Progenitor cell of endocrine pancreas (in vitro differentiated cells): ENCODE results near the gene CLDN8. TPM values are rescaled to one million over a fixed set of nuclear protein-coding genes. Genes with fewer than 3 reads are reported as not detected.

Source experiments
- DNase-seq: peaks from one replicate; pipeline ENCODE4 v3.0.0; 2021; ENCODE audit warnings: low spot score; ENCODE audit not compliant: unreplicated experiment
- H3K27ac Mint-ChIP-seq: 2 replicates; pipeline ENCODE4 v1.8.0; 2021; ENCODE audit warnings: mild to moderate bottlenecking, moderate library complexity, mixed read lengths
- H3K27me3 Mint-ChIP-seq: 2 replicates; pipeline ENCODE4 v1.8.0; 2021; ENCODE audit warnings: mixed read lengths
- H3K36me3 Mint-ChIP-seq: 2 replicates; pipeline ENCODE4 v1.8.0; 2022; ENCODE audit warnings: mixed read lengths; ENCODE audit not compliant: insufficient read depth
- H3K4me1 Mint-ChIP-seq: 2 replicates; pipeline ENCODE4 v1.8.0; 2021; ENCODE audit warnings: low read depth, mixed read lengths
- H3K4me3 Mint-ChIP-seq: 2 replicates; pipeline ENCODE4 v1.8.0; 2021; ENCODE audit warnings: low read depth, mild to moderate bottlenecking, moderate library complexity, mixed read lengths
- H3K9me3 Mint-ChIP-seq: 2 replicates; pipeline ENCODE4 v1.8.0; 2021; ENCODE audit warnings: low read depth, mixed read lengths
- CTCF ChIP-seq: fragments of 200-600 bp; sonication (generic); IDR thresholded peaks from one replicate; pipeline ENCODE4 v1.5.0; 2021; ENCODE audit warnings: antibody characterized with exemption, mild to moderate bottlenecking; ENCODE audit not compliant: unreplicated experiment
- total RNA-seq: library from RNA; stranded (reverse); gene quantifications from 2 replicates; pipeline ENCODE4 v1.2.1, GENCODE V29; 2021

Gene CLDN8
- total RNA-seq, 1 donor from 2014 or later, result not detected

GRCh38 chr21:30234643-30235042, 18.7 kb upstream of the CLDN8 start:
- Mint-ChIP-seq H3K36me3 (no peaks in the 10 kb centered on the region), H3K4me3 (no peak overlapping the region), H3K27me3 (no peaks in the 10 kb centered on the region), H3K4me1 (peaks cover 8% of the 10 kb centered on the region), H3K9me3 (peaks cover 6% of the 10 kb centered on the region), H3K27ac (no peak overlapping the region)
- TF ChIP-seq CTCF, result no peak
- no peak for DNase-seq

- TF ChIP-seq CTCF, result no peak
- no peaks in the 10 kb centered on the region for H3K27me3 Mint-ChIP-seq
- no peak for DNase-seq
- H3K36me3 Mint-ChIP-seq, result no peaks in the 10 kb centered on the region
- no peak overlapping the region for H3K4me3 Mint-ChIP-seq
- peaks cover 4% of the 10 kb centered on the region for H3K4me1 Mint-ChIP-seq
- no peak overlapping the region for H3K27ac Mint-ChIP-seq
- H3K9me3 Mint-ChIP-seq, result peaks cover 6% of the 10 kb centered on the region
Observed at GRCh38 chr21:30234050-30234449, 18.2 kb upstream of the CLDN8 start.

- no peak for TF ChIP-seq CTCF
- no peak overlapping the region for H3K4me3 Mint-ChIP-seq
Observed at GRCh38 chr21:30233228-30234020, 17.5 kb upstream of the CLDN8 start.

GRCh38 chr21:30232011-30232410, 16.1 kb upstream of the CLDN8 start:
- H3K4me1 Mint-ChIP-seq, result peaks cover 4% of the 10 kb centered on the region
- H3K36me3 Mint-ChIP-seq, result no peaks in the 10 kb centered on the region
- no peak overlapping the region for H3K4me3 Mint-ChIP-seq
- peaks cover 6% of the 10 kb centered on the region for H3K9me3 Mint-ChIP-seq
- no peaks in the 10 kb centered on the region for H3K27me3 Mint-ChIP-seq
- H3K27ac Mint-ChIP-seq, result no peak overlapping the region
- DNase-seq, result no peak
- no peak for TF ChIP-seq CTCF

More at GRCh38 chr21:30233228-30234020, 17.5 kb upstream of the CLDN8 start:
- peaks cover 6% of the 10 kb centered on the region for H3K9me3 Mint-ChIP-seq
- H3K27ac Mint-ChIP-seq, result no peak overlapping the region
- no peaks in the 10 kb centered on the region for H3K27me3 Mint-ChIP-seq
- H3K4me1 Mint-ChIP-seq, result peaks cover 4% of the 10 kb centered on the region
- H3K36me3 Mint-ChIP-seq, result no peaks in the 10 kb centered on the region
- no peak for DNase-seq

GRCh38 chr21:30227633-30228404, 11.9 kb upstream of the CLDN8 start:
- Mint-ChIP-seq H3K9me3 (peaks cover 6% of the 10 kb centered on the region), H3K27ac (no peak overlapping the region), H3K36me3 (no peaks in the 10 kb centered on the region), H3K4me3 (no peak overlapping the region), H3K27me3 (no peaks in the 10 kb centered on the region), H3K4me1 (peaks cover 2% of the 10 kb centered on the region)
- no peak for TF ChIP-seq CTCF
- no peak for DNase-seq
